ENCODE results near the gene SOD1.

GRCh38 chr21:31614705-31615104 lies 44.8 kb upstream of the SOD1 start:
- TF ChIP-seq BRD4 (CRISPR knock-in tag; IDR thresholded peaks at IDR 0.05) (no peak), AHR (CRISPR knock-in tag; IDR thresholded peaks at IDR 0.05) (no peak), HIC2 (CRISPR knock-in tag; IDR thresholded peaks at IDR 0.05; ENCODE audit: low read depth) (no peak), EP300 (IDR thresholded peaks at IDR 0.05; ENCODE audit: low read depth in 2 of 2, low read length in 2 of 2) (no peak), EP300 (CRISPR knock-in tag; IDR thresholded peaks at IDR 0.05; ENCODE audit: borderline replicate concordance) (no peak), CTCF (CRISPR knock-in tag; IDR thresholded peaks at IDR 0.05) (no peak), STAT5B (CRISPR knock-in tag; IDR thresholded peaks at IDR 0.05) (no peak), ZBTB34 (CRISPR knock-in tag; IDR thresholded peaks at IDR 0.05) (no peak), ATF4 (CRISPR knock-in tag; IDR thresholded peaks at IDR 0.05) (no peak), RFX5 (IDR thresholded peaks at IDR 0.05; ENCODE audit: low read depth, low read length) (no peak), ZNF512 (CRISPR knock-in tag; IDR thresholded peaks at IDR 0.05) (no peak), MXI1 (IDR thresholded peaks at IDR 0.05; ENCODE audit: borderline replicate concordance, low read depth, low read length) (no peak), FOXP4 (CRISPR knock-in tag; IDR thresholded peaks at IDR 0.05) (no peak)
